Measurements from ENCODE around the gene OPCML. TPM values are rescaled to one million over a fixed set of nuclear protein-coding genes. Genes with fewer than 3 reads are reported as not detected.

The OPCML gene
- total RNA-seq, 2 donors from 2014 or later: not detected

GRCh38 chr11:132539590-132540368 is 992.5 kb downstream of the OPCML start:
- no peaks in the 10 kb centered on the region for H3K9me3 Mint-ChIP-seq
- no peak overlapping the region for H3K27ac Mint-ChIP-seq
- peak; percentile 49 for ATAC-seq (replicated peaks)
- no peaks in the 10 kb centered on the region for H3K4me1 Mint-ChIP-seq
- no peaks in the 10 kb centered on the region for H3K36me3 Mint-ChIP-seq (ENCODE audit: low read depth)
- no peaks in the 10 kb centered on the region for H3K27me3 Mint-ChIP-seq
- no peak overlapping the region for H3K4me3 Mint-ChIP-seq

- Mint-ChIP-seq H3K4me3 (no peak overlapping the region), H3K36me3 (ENCODE audit: low read depth) (no peaks in the 10 kb centered on the region)
- ATAC-seq (replicated peaks): no peak
Measured at GRCh38 chr11:132538642-132539041, 993.7 kb downstream of the OPCML start.

GRCh38 chr11:132535830-132536229 is 996.5 kb downstream of the OPCML start:
- ATAC-seq (replicated peaks): no peak
- Mint-ChIP-seq H3K9me3 (no peaks in the 10 kb centered on the region), H3K4me1 (no peaks in the 10 kb centered on the region), H3K36me3 (ENCODE audit: low read depth) (no peaks in the 10 kb centered on the region), H3K27ac (no peak overlapping the region), H3K27me3 (peaks cover 4% of the 10 kb centered on the region), H3K4me3 (no peak overlapping the region)

More at GRCh38 chr11:132538642-132539041, 993.7 kb downstream of the OPCML start:
- peaks cover 2% of the 10 kb centered on the region for H3K27me3 Mint-ChIP-seq
- no peak overlapping the region for H3K27ac Mint-ChIP-seq
- H3K4me1 Mint-ChIP-seq: no peaks in the 10 kb centered on the region
- no peaks in the 10 kb centered on the region for H3K9me3 Mint-ChIP-seq

GRCh38 chr11:132531921-132532320 is 1000.4 kb downstream of the OPCML start:
- Mint-ChIP-seq H3K36me3 (ENCODE audit: low read depth) (no peaks in the 10 kb centered on the region), H3K27me3 (peaks cover 5% of the 10 kb centered on the region), H3K27ac (no peak overlapping the region), H3K4me3 (no peak overlapping the region), H3K4me1 (no peaks in the 10 kb centered on the region), H3K9me3 (no peaks in the 10 kb centered on the region)
- no peak for ATAC-seq (replicated peaks)

- ATAC-seq (replicated peaks): no peak
- Mint-ChIP-seq H3K4me3 (no peak overlapping the region), H3K27me3 (peaks cover 4% of the 10 kb centered on the region), H3K36me3 (ENCODE audit: low read depth) (no peaks in the 10 kb centered on the region), H3K27ac (no peak overlapping the region), H3K4me1 (no peaks in the 10 kb centered on the region), H3K9me3 (no peaks in the 10 kb centered on the region)
Measured at GRCh38 chr11:132528181-132528580, 1004.1 kb downstream of the OPCML start.

- no peak for ATAC-seq (replicated peaks)
- Mint-ChIP-seq H3K4me1 (no peaks in the 10 kb centered on the region), H3K4me3 (no peak overlapping the region), H3K9me3 (no peaks in the 10 kb centered on the region), H3K36me3 (ENCODE audit: low read depth) (no peaks in the 10 kb centered on the region), H3K27me3 (peaks cover 4% of the 10 kb centered on the region), H3K27ac (no peak overlapping the region)
Measured at GRCh38 chr11:132523929-132524328, 1008.4 kb downstream of the OPCML start.

- Mint-ChIP-seq H3K36me3 (ENCODE audit: low read depth) (no peaks in the 10 kb centered on the region), H3K4me3 (no peak overlapping the region), H3K9me3 (no peaks in the 10 kb centered on the region), H3K4me1 (no peaks in the 10 kb centered on the region), H3K27me3 (peaks cover under 1% of the 10 kb centered on the region), H3K27ac (no peak overlapping the region)
- ATAC-seq (replicated peaks): no peak
Measured at GRCh38 chr11:132520199-132520598, 1012.1 kb downstream of the OPCML start.

- H3K4me1 Mint-ChIP-seq: no peaks in the 10 kb centered on the region
- no peak overlapping the region for H3K4me3 Mint-ChIP-seq
- H3K27ac Mint-ChIP-seq: no peak overlapping the region
- H3K9me3 Mint-ChIP-seq: no peaks in the 10 kb centered on the region
- no peaks in the 10 kb centered on the region for H3K36me3 Mint-ChIP-seq (ENCODE audit: low read depth)
- no peak for ATAC-seq (replicated peaks)
- peaks cover 6% of the 10 kb centered on the region for H3K27me3 Mint-ChIP-seq
Measured at GRCh38 chr11:132519241-132519815, 1013.0 kb downstream of the OPCML start.

- H3K36me3 Mint-ChIP-seq (ENCODE audit: low read depth): no peaks in the 10 kb centered on the region
- H3K27me3 Mint-ChIP-seq: peaks cover 21% of the 10 kb centered on the region
Measured at GRCh38 chr11:132504501-132505041, 1027.7 kb downstream of the OPCML start.

GRCh38 chr11:132501356-132501755 is 1030.9 kb downstream of the OPCML start:
- H3K27ac Mint-ChIP-seq: no peak overlapping the region
- ATAC-seq (replicated peaks): no peak
- no peaks in the 10 kb centered on the region for H3K36me3 Mint-ChIP-seq (ENCODE audit: low read depth)
- peaks cover 23% of the 10 kb centered on the region for H3K27me3 Mint-ChIP-seq
- no peak overlapping the region for H3K4me3 Mint-ChIP-seq
- no peaks in the 10 kb centered on the region for H3K9me3 Mint-ChIP-seq
- no peaks in the 10 kb centered on the region for H3K4me1 Mint-ChIP-seq

More at GRCh38 chr11:132504501-132505041, 1027.7 kb downstream of the OPCML start:
- Mint-ChIP-seq H3K4me1 (no peaks in the 10 kb centered on the region), H3K9me3 (peaks cover 6% of the 10 kb centered on the region), H3K27ac (no peak overlapping the region), H3K4me3 (no peak overlapping the region)
- ATAC-seq (replicated peaks): no peak

GRCh38 chr11:132499661-132500060 is 1032.6 kb downstream of the OPCML start:
- no peaks in the 10 kb centered on the region for H3K36me3 Mint-ChIP-seq (ENCODE audit: low read depth)
- peaks cover 11% of the 10 kb centered on the region for H3K27me3 Mint-ChIP-seq
- H3K4me1 Mint-ChIP-seq: no peaks in the 10 kb centered on the region
- no peak overlapping the region for H3K27ac Mint-ChIP-seq
- H3K4me3 Mint-ChIP-seq: no peak overlapping the region
- ATAC-seq (replicated peaks): no peak
- no peaks in the 10 kb centered on the region for H3K9me3 Mint-ChIP-seq

GRCh38 chr11:132496341-132496740 is 1036.0 kb downstream of the OPCML start:
- H3K36me3 Mint-ChIP-seq (ENCODE audit: low read depth): no peaks in the 10 kb centered on the region
- peaks cover 11% of the 10 kb centered on the region for H3K27me3 Mint-ChIP-seq
- H3K27ac Mint-ChIP-seq: no peak overlapping the region
- no peak for ATAC-seq (replicated peaks)
- H3K9me3 Mint-ChIP-seq: no peaks in the 10 kb centered on the region
- H3K4me1 Mint-ChIP-seq: no peaks in the 10 kb centered on the region
- H3K4me3 Mint-ChIP-seq: no peak overlapping the region

- Mint-ChIP-seq H3K27me3 (peaks cover 17% of the 10 kb centered on the region), H3K36me3 (ENCODE audit: low read depth) (no peaks in the 10 kb centered on the region), H3K4me1 (no peaks in the 10 kb centered on the region), H3K9me3 (no peaks in the 10 kb centered on the region), H3K27ac (no peak overlapping the region), H3K4me3 (no peak overlapping the region)
- no peak for ATAC-seq (replicated peaks)
Measured at GRCh38 chr11:132493801-132494200, 1038.5 kb downstream of the OPCML start.

GRCh38 chr11:132490978-132491377 is 1041.3 kb downstream of the OPCML start:
- Mint-ChIP-seq H3K4me1 (no peaks in the 10 kb centered on the region), H3K27ac (no peak overlapping the region), H3K4me3 (no peak overlapping the region), H3K36me3 (ENCODE audit: low read depth) (no peaks in the 10 kb centered on the region), H3K27me3 (peaks cover 14% of the 10 kb centered on the region), H3K9me3 (peaks cover 3% of the 10 kb centered on the region)
- no peak for ATAC-seq (replicated peaks)

GRCh38 chr11:132486060-132486459 is 1046.2 kb downstream of the OPCML start:
- H3K27me3 Mint-ChIP-seq: peaks cover 4% of the 10 kb centered on the region
- H3K27ac Mint-ChIP-seq: no peak overlapping the region
- H3K4me3 Mint-ChIP-seq: no peak overlapping the region

More at GRCh38 chr11:132486060-132486459, 1046.2 kb downstream of the OPCML start:
- H3K9me3 Mint-ChIP-seq: peaks cover 7% of the 10 kb centered on the region
- H3K36me3 Mint-ChIP-seq (ENCODE audit: low read depth): no peaks in the 10 kb centered on the region
- no peaks in the 10 kb centered on the region for H3K4me1 Mint-ChIP-seq
- ATAC-seq (replicated peaks): peak; percentile 74
